Stomach (tissue), 9 donors: ENCODE measurements around the gene ZNRF2. TPM values are rescaled to one million over a fixed set of nuclear protein-coding genes. Genes with fewer than 3 reads are reported as not detected.
A peak's percentile ranks its signal among the peaks of the same experiment; 100 is the strongest.

Source experiments
- DNase-seq, 2 donors: peaks; one replicate each; pipeline versions ENCODE4 v3.0.0 to v3.0.0-alpha.2; 2013 to 2019
- H3K27ac ChIP-seq, 5 donors: fragments of 200-600 bp in 4 of 5; sonication (generic) in 4 of 5; one replicate each; pipeline ENCODE4 v1.5.1; 2013 to 2019; ENCODE audit warnings: mild to moderate bottlenecking in 1 of 5, moderate library complexity in 1 of 5
- H3K27me3 ChIP-seq, 3 donors: fragments of 200-600 bp; sonication (generic); one replicate each; pipeline ENCODE4 v1.5.1; 2017 to 2019; ENCODE audit warnings: mixed run types in 1 of 3
- H3K36me3 ChIP-seq, 4 donors: fragments of 200-600 bp; sonication (generic); 1 replicate in 3 of 4; 2 replicates in 1 of 4; pipeline ENCODE4 v1.5.1; 2016 to 2019
- H3K4me1 ChIP-seq, 4 donors: fragments of 200-600 bp; sonication (generic); one replicate each; pipeline ENCODE4 v1.5.1; 2016 to 2019
- H3K4me3 ChIP-seq, 4 donors: fragments of 200-600 bp; sonication (generic) in 3 of 4; one replicate each; pipeline ENCODE4 v1.5.1; 2016 to 2019; ENCODE audit warnings: mild to moderate bottlenecking in 1 of 4
- H3K9me3 ChIP-seq, 4 donors: fragments of 200-600 bp; sonication (generic); one replicate each; pipeline ENCODE4 v1.5.1; 2016 to 2019
- CTCF ChIP-seq, 7 experiments: fragments of 450-650 bp in 4 of 7; fragments of 200-600 bp in 3 of 7; sonication (generic) in 3 of 7; IDR thresholded peaks; one replicate each; pipeline ENCODE4 v1.5.1; 2016 to 2019; ENCODE audit warnings: antibody characterized with exemption in 7 of 7, control low read depth in 2 of 7, mild to moderate bottlenecking in 1 of 7
- EP300 ChIP-seq: sonication (generic); formaldehyde crosslinking; IDR thresholded peaks from one replicate; pipeline ENCODE4 v1.6.1; 2017; ENCODE audit warnings: antibody characterized with exemption
- POLR2A ChIP-seq, 4 donors: fragments of 450-650 bp; IDR thresholded peaks; one replicate each; pipeline ENCODE4 v1.6.1; 2016; ENCODE audit warnings: antibody characterized with exemption in 4 of 4, control low read depth in 2 of 4, mild to moderate bottlenecking in 1 of 4, moderate library complexity in 1 of 4
- POLR2AphosphoS5 ChIP-seq, 3 donors: sonication (generic); formaldehyde crosslinking; IDR thresholded peaks; one replicate each; pipeline ENCODE4 v1.6.1; 2016; ENCODE audit warnings: antibody characterized with exemption in 3 of 3
- WGBS, 5 donors: extraction: QIAGEN DNeasy Blood & Tissue Kit in 3 of 5; methylation state at CpG; one replicate each; pipeline versions ENCODE4 v1.1.5 to v1.1.7; 2013 to 2018; 5-methylcytosine and 5-hydroxymethylcytosine counted together
- intact Hi-C: fragments of 100-400 bp; cut with DNase I; formaldehyde crosslinking; loops from one replicate; pipeline ENCODE4 v1.15.1; 2023; ENCODE audit warnings: low total_unique reads
- polyA plus RNA-seq, 3 donors: library from polyadenylated mRNA; stranded (reverse); fragments of 200-250 nt; gene quantifications; one replicate each; pipeline ENCODE4 v1.2.3, GENCODE V29; 2013
- total RNA-seq, 5 donors: library from RNA; depleted of rRNA; stranded (reverse); fragments of >200 nt; gene quantifications; one replicate each; pipeline versions ENCODE4 v1.1.0 to v1.2.3, GENCODE V29; 2014 to 2016
- donor health status: healthy with polysubstance abuse.
- donor health status: Bipolar disorder and iron deficiency.
- donor health status: healthy.

Gene ZNRF2
- total and polyA plus RNA-seq, 8 donors, result 5.4 to 209 (median 23.6) TPM

- intact Hi-C loops, result no loop called here
- Histone ChIP-seq H3K27ac (no peak overlapping the region), H3K4me1 (peaks cover 0 to 15% (median 4%) of the 10 kb centered on the region in 4 donors), H3K27me3 (no peaks in the 10 kb centered on the region), H3K36me3 (no peaks in the 10 kb centered on the region), H3K4me3 (no peak overlapping the region), H3K9me3 (peaks cover 0 to 15% (median 11%) of the 10 kb centered on the region in 4 donors)
- no peak for DNase-seq
- WGBS, 5 donors, result 24 to 61% (median 43%) methylated on average over 1 of the region's 1 CpG
- TF ChIP-seq POLR2A (IDR thresholded peaks at IDR 0.05), result no peak
- TF ChIP-seq CTCF (IDR thresholded peaks at IDR 0.05), result no peak
- no peak for TF ChIP-seq POLR2AphosphoS5 (IDR thresholded peaks at IDR 0.05)
- TF ChIP-seq EP300, result no peak
These were observed 98.2 kb downstream of the ZNRF2 start for GRCh38 chr7:30382607-30383006.

- intact Hi-C loops, result no loop called here
- TF ChIP-seq POLR2A (IDR thresholded peaks at IDR 0.05) (no peak), POLR2AphosphoS5 (IDR thresholded peaks at IDR 0.05) (no peak), EP300 (no peak), CTCF (IDR thresholded peaks at IDR 0.05) (no peak)
- whole genome bisulfite sequencing, 5 donors, result 42 to 55% (median 46%) methylated on average over 3 of the region's 3 CpGs
- peak in 1 of 2 donors; percentile 22 for DNase-seq
- H3K4me3 ChIP-seq, result no peak overlapping the region
- no peaks in the 10 kb centered on the region for H3K4me1 ChIP-seq
- no peaks in the 10 kb centered on the region for H3K27me3 ChIP-seq
- no peaks in the 10 kb centered on the region for H3K9me3 ChIP-seq
- H3K27ac ChIP-seq, result no peak overlapping the region
- peaks cover 0 to 4% (median 0%) of the 10 kb centered on the region in 4 donors for H3K36me3 ChIP-seq
These were observed 105.4 kb downstream of the ZNRF2 start for GRCh38 chr7:30389791-30390190.

GRCh38 chr7:30390736-30391636, 106.6 kb downstream of the ZNRF2 start:
- Histone ChIP-seq H3K36me3 (peaks cover 0 to 4% (median 0%) of the 10 kb centered on the region in 4 donors), H3K27me3 (no peaks in the 10 kb centered on the region), H3K4me1 (no peaks in the 10 kb centered on the region), H3K9me3 (no peaks in the 10 kb centered on the region), H3K4me3 (no peak overlapping the region), H3K27ac (no peak overlapping the region)
- TF ChIP-seq EP300, result no peak
- TF ChIP-seq POLR2A (IDR thresholded peaks at IDR 0.05), result no peak
- intact Hi-C loops, result no loop called here
- no peak for DNase-seq
- WGBS, 5 donors, result 86 to 92% (median 87%) methylated on average over 8 of the region's 8 CpGs

GRCh38 chr7:30391806-30392205, 107.4 kb downstream of the ZNRF2 start:
- Histone ChIP-seq H3K4me3 (no peak overlapping the region), H3K4me1 (no peaks in the 10 kb centered on the region), H3K27me3 (no peaks in the 10 kb centered on the region), H3K9me3 (no peaks in the 10 kb centered on the region), H3K36me3 (peaks cover 0 to 4% (median 0%) of the 10 kb centered on the region in 4 donors), H3K27ac (no peak overlapping the region)
- 84 to 95% (median 87%) methylated on average over 6 of the region's 6 CpGs for WGBS, 5 donors
- no peak for TF ChIP-seq CTCF (IDR thresholded peaks at IDR 0.05)
- no peak for TF ChIP-seq EP300
- TF ChIP-seq POLR2AphosphoS5 (IDR thresholded peaks at IDR 0.05), result no peak
- TF ChIP-seq POLR2A (IDR thresholded peaks at IDR 0.05), result no peak
- intact Hi-C loops, result no loop called here
- no peak for DNase-seq

- H3K27ac ChIP-seq, result no peak overlapping the region
- WGBS, 5 donors, result 78 to 91% (median 88%) methylated on average over 4 of the region's 4 CpGs
These were observed 111.3 kb downstream of the ZNRF2 start for GRCh38 chr7:30395676-30396075.

More at GRCh38 chr7:30395676-30396075, 111.3 kb downstream of the ZNRF2 start:
- Histone ChIP-seq H3K4me1 (no peaks in the 10 kb centered on the region), H3K36me3 (no peaks in the 10 kb centered on the region), H3K4me3 (no peak overlapping the region), H3K9me3 (no peaks in the 10 kb centered on the region), H3K27me3 (no peaks in the 10 kb centered on the region)
- DNase-seq, result no peak
- intact Hi-C loops, result no loop called here
- no peak for TF ChIP-seq POLR2AphosphoS5 (IDR thresholded peaks at IDR 0.05)
- TF ChIP-seq POLR2A (IDR thresholded peaks at IDR 0.05), result no peak
- no peak for TF ChIP-seq CTCF (IDR thresholded peaks at IDR 0.05)
- TF ChIP-seq EP300, result no peak
